Naive thymus-derived CD4-positive, alpha-beta T cell (primary cell): ENCODE results near the gene CLEC11A. TPM values are rescaled to one million over a fixed set of nuclear protein-coding genes. Genes with fewer than 3 reads are reported as not detected.
"Not testable (repeated sequence)": the region's sequence is repeated elsewhere in the genome, so short reads cannot be mapped to it uniquely, and the experiment has no call there.

Experiments used
- ATAC-seq: fragments of 150-1000 bp; cut with Tn5 transposase; 2 replicates; pipeline ENCODE4 v1.10.0; 2021; ENCODE audit warnings: mild to moderate bottlenecking, moderate library complexity
- CTCF ChIA-PET: fragments of 350-600 bp; sonication (Branson Sonifier 250); formaldehyde crosslinking; loops from one replicate; lab custom pipeline; 2021; ENCODE audit warnings: antibody characterized with exemption; lab: Charles Lee
- POLR2A ChIA-PET: fragments of 350-600 bp; sonication (Branson Sonifier 250); formaldehyde crosslinking; loops from one replicate; lab custom pipeline; 2021; ENCODE audit warnings: antibody characterized with exemption, inconsistent platforms; lab: Charles Lee
- DNase-seq, 9 donors: peaks; one replicate each; pipeline versions ENCODE4 v3.0.0 to v3.0.0-alpha.2; 2020 to 2022; ENCODE audit warnings: mixed read lengths in 1 of 9
- H3K27ac ChIP-seq: one replicate; pipeline ENCODE4 v1.7.0; 2013; ENCODE audit warnings: mild to moderate bottlenecking, low read depth, low read length, moderate library complexity
- H3K27me3 ChIP-seq, 2 donors: one replicate each; pipeline ENCODE4 v1.7.0; 2013; ENCODE audit warnings: low read length in 2 of 2, mild to moderate bottlenecking in 2 of 2, moderate library complexity in 2 of 2; ENCODE audit not compliant: control insufficient read depth in 2 of 2, insufficient read depth in 2 of 2
- H3K36me3 ChIP-seq, 3 experiments: 1 replicate in 2 of 3; 2 replicates in 1 of 3; pipeline ENCODE4 v1.7.0; 2013; ENCODE audit warnings: low read length in 3 of 3, mild to moderate bottlenecking in 3 of 3, moderate library complexity in 1 of 3; ENCODE audit not compliant: insufficient read depth in 3 of 3, control insufficient read depth in 2 of 3
- H3K4me1 ChIP-seq, 2 donors: one replicate each; pipeline ENCODE4 v1.7.0; 2013; ENCODE audit warnings: low read length in 2 of 2, mild to moderate bottlenecking in 2 of 2, moderate library complexity in 1 of 2; ENCODE audit not compliant: control insufficient read depth in 2 of 2, insufficient read depth in 2 of 2
- H3K4me3 ChIP-seq: 2 replicates; pipeline ENCODE4 v1.7.0; 2013; ENCODE audit warnings: mild to moderate bottlenecking, low read length
- H3K9me3 ChIP-seq, 3 experiments: 1 replicate in 2 of 3; 2 replicates in 1 of 3; pipeline ENCODE4 v1.7.0; 2013; ENCODE audit warnings: low read length in 3 of 3; ENCODE audit not compliant: control insufficient read depth in 2 of 3
- H3K27ac Mint-ChIP-seq, 9 donors: one replicate each; pipeline ENCODE4 v1.8.0; 2020 to 2022; ENCODE audit warnings: mixed read lengths in 9 of 9, mild to moderate bottlenecking in 8 of 9, moderate library complexity in 5 of 9, inconsistent platforms in 2 of 9
- H3K27me3 Mint-ChIP-seq, 5 donors: one replicate each; pipeline ENCODE4 v1.8.0; 2021 to 2022; ENCODE audit warnings: mixed read lengths in 5 of 5, mild to moderate bottlenecking in 1 of 5
- H3K36me3 Mint-ChIP-seq, 5 donors: one replicate each; pipeline ENCODE4 v1.8.0; 2020 to 2022; ENCODE audit warnings: mixed read lengths in 5 of 5, mild to moderate bottlenecking in 3 of 5, inconsistent platforms in 1 of 5
- H3K4me1 Mint-ChIP-seq, 7 donors: one replicate each; pipeline ENCODE4 v1.8.0; 2020 to 2022; ENCODE audit warnings: mixed read lengths in 7 of 7, mild to moderate bottlenecking in 3 of 7, inconsistent platforms in 1 of 7
- H3K4me3 Mint-ChIP-seq, 10 donors: one replicate each; pipeline ENCODE4 v1.8.0; 2020 to 2022; ENCODE audit warnings: mild to moderate bottlenecking in 10 of 10, mixed read lengths in 10 of 10, moderate library complexity in 6 of 10, inconsistent platforms in 2 of 10
- H3K9me3 Mint-ChIP-seq, 11 donors: one replicate each; pipeline ENCODE4 v1.8.0; 2020 to 2022; ENCODE audit warnings: mixed read lengths in 11 of 11, mild to moderate bottlenecking in 4 of 11, inconsistent platforms in 1 of 11, moderate library complexity in 1 of 11
- intact Hi-C, 2 donors: fragments of 100-400 bp; cut with micrococcal nuclease; formaldehyde crosslinking; loops; one replicate each; pipeline ENCODE4 v1.15.1; 2023
- polyA plus RNA-seq, 2 donors: library from polyadenylated mRNA; unstranded; fragments of 300-500 nt; fragmentation: Illumina TruSeq; gene quantifications; one replicate each; pipeline ENCODE4 v1.2.3, GENCODE V29; 2021
- total RNA-seq, 6 experiments: library from RNA in 5 of 6; stranded (reverse) in 5 of 6; gene quantifications; 1 replicate in 5 of 6; 2 replicates in 1 of 6; pipeline ENCODE4 v1.2.3 and lab custom pipeline; 2021 to 2026

CLEC11A gene
- total and polyA plus RNA-seq, 7 experiments from 2014 or later, result 0.36 to 6.4 (median 3.1) TPM

- Histone ChIP-seq H3K4me3 (no peak overlapping the region), H3K27ac (no peak overlapping the region), H3K36me3 (no peaks in the 10 kb centered on the region), H3K9me3 (no peaks in the 10 kb centered on the region), H3K4me1 (no peaks in the 10 kb centered on the region), H3K27me3 (no peaks in the 10 kb centered on the region)
- Mint-ChIP-seq H3K27me3 (peaks cover 23 to 67% (median 52%) of the 10 kb centered on the region in 5 donors), H3K36me3 (no peaks in the 10 kb centered on the region), H3K4me1 (no peaks in the 10 kb centered on the region), H3K9me3 (peaks cover 0 to 4% (median 0%) of the 10 kb centered on the region in 11 donors), H3K4me3 (no peak overlapping the region), H3K27ac (no peak overlapping the region)
- DNase-seq, result no peak
- ChIA-PET CTCF (interaction anchor here (0.6 kb wide), 1 partner anchor 15 kb away, joined by 3 read pairs; no protein-coding TSS in a partner anchor), POLR2A (no interaction called here)
- no peak for ATAC-seq
- intact Hi-C loops, result no loop called here
These were observed 16.8 kb downstream of the CLEC11A start for GRCh38 chr19:50739914-50740426.

- Histone ChIP-seq H3K36me3 (no peaks in the 10 kb centered on the region), H3K4me1 (no peaks in the 10 kb centered on the region), H3K27me3 (no peaks in the 10 kb centered on the region), H3K9me3 (no peaks in the 10 kb centered on the region), H3K27ac (no peak overlapping the region), H3K4me3 (no peak overlapping the region)
- no peaks in the 10 kb centered on the region for H3K4me1 Mint-ChIP-seq
- CTCF ChIA-PET, result no interaction called here
- H3K4me3 Mint-ChIP-seq, result no peak overlapping the region
- no peaks in the 10 kb centered on the region for H3K36me3 Mint-ChIP-seq
- H3K27ac Mint-ChIP-seq, result no peak overlapping the region
- ATAC-seq (no peak), DNase-seq (no peak)
- POLR2A ChIA-PET, result no interaction called here
- intact Hi-C loops, result no loop called here
- peaks cover 0 to 5% (median 0%) of the 10 kb centered on the region in 11 donors for H3K9me3 Mint-ChIP-seq
- peaks cover 20 to 71% (median 43%) of the 10 kb centered on the region in 5 donors for H3K27me3 Mint-ChIP-seq
These were observed 18.2 kb downstream of the CLEC11A start for GRCh38 chr19:50741179-50741933.

DNA sequence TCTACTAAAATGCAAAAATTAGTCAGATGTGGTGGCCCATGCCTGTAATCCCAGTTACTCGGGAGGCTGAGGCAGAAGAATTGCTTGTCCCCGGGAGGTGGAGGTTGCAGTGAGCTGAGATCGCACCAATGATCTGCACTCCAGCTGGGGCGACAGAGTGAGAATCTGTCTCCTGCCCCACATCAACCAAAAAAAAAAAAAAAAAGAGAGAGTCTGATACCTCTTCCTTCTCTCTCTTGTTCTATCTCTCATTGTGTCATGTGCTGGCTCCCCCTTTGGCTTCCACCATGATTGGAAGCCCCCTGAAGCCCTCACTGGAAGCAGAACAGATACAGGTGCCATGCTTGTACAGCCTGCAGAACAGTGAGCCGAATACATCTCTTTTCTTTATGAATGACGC is 20.4 kb downstream of the CLEC11A start:
- H3K4me1 ChIP-seq, result no peaks in the 10 kb centered on the region
- intact Hi-C loops, result no loop called here
- H3K27ac Mint-ChIP-seq, result no peak overlapping the region
- ChIA-PET POLR2A (no interaction called here), CTCF (no interaction called here)
- H3K4me3 ChIP-seq, result no peak overlapping the region
- no peaks in the 10 kb centered on the region for H3K4me1 Mint-ChIP-seq
- no peak overlapping the region for H3K4me3 Mint-ChIP-seq
- no peaks in the 10 kb centered on the region for H3K9me3 ChIP-seq
- peaks cover 16 to 61% (median 33%) of the 10 kb centered on the region in 5 donors for H3K27me3 Mint-ChIP-seq
- no peak overlapping the region for H3K27ac ChIP-seq
- no peaks in the 10 kb centered on the region for H3K27me3 ChIP-seq
- no peaks in the 10 kb centered on the region for H3K36me3 ChIP-seq
- DNase-seq (no peak), ATAC-seq (no peak)
- H3K9me3 Mint-ChIP-seq, result peaks cover 0 to 5% (median 0%) of the 10 kb centered on the region in 11 donors
- H3K36me3 Mint-ChIP-seq, result no peaks in the 10 kb centered on the region

DNA sequence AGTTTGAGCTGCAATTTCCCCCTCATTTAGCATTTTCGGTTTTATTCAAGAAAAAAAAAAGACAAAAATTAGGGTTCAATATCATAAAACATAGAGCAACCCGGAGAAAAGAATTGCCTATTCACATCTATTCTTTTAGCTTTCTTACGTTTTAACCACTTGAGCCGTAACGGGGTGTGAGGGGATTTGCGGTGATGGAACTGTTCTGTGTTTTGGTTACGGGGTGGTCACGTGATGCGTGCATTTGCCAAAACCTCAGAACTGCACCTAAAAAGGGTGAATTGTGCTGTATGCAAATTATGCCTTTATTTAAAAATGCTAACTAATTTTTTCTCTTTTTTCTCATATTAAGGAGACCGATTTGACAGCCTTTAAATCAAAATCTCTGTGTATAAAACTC is 22.1 kb downstream of the CLEC11A start:
- H3K9me3 Mint-ChIP-seq, result peaks cover 0 to 2% (median 0%) of the 10 kb centered on the region in 11 donors
- no peak overlapping the region for H3K27ac Mint-ChIP-seq
- no peaks in the 10 kb centered on the region for H3K36me3 Mint-ChIP-seq
- intact Hi-C loops, result no loop called here
- CTCF ChIA-PET, result no interaction called here
- no peak overlapping the region for H3K4me3 Mint-ChIP-seq
- ATAC-seq (no peak), DNase-seq (no peak)
- no peak overlapping the region for H3K4me3 ChIP-seq
- no peaks in the 10 kb centered on the region for H3K27me3 ChIP-seq
- H3K27ac ChIP-seq, result no peak overlapping the region
- no peaks in the 10 kb centered on the region for H3K4me1 Mint-ChIP-seq
- POLR2A ChIA-PET, result no interaction called here
- no peaks in the 10 kb centered on the region for H3K4me1 ChIP-seq
- H3K9me3 ChIP-seq, result no peaks in the 10 kb centered on the region
- H3K36me3 ChIP-seq, result no peaks in the 10 kb centered on the region
- peaks cover 7 to 50% (median 19%) of the 10 kb centered on the region in 5 donors for H3K27me3 Mint-ChIP-seq

- H3K27me3 Mint-ChIP-seq, result peaks cover 0 to 36% (median 12%) of the 10 kb centered on the region in 5 donors
- POLR2A ChIA-PET, DNase-seq, H3K4me3 Mint-ChIP-seq, H3K27me3 ChIP-seq, H3K27ac Mint-ChIP-seq, H3K4me1 Mint-ChIP-seq, H3K9me3 Mint-ChIP-seq, H3K9me3 ChIP-seq, H3K36me3 ChIP-seq, H3K4me3 ChIP-seq, H3K4me1 ChIP-seq, H3K36me3 Mint-ChIP-seq, ATAC-seq, CTCF ChIA-PET, intact Hi-C loops, H3K27ac ChIP-seq: not testable (repeated sequence)
These were observed 24.0 kb downstream of the CLEC11A start for GRCh38 chr19:50747141-50747540.

- ATAC-seq, result no peak
- Mint-ChIP-seq H3K9me3 (peaks cover 0 to 2% (median 0%) of the 10 kb centered on the region in 11 donors), H3K36me3 (no peaks in the 10 kb centered on the region), H3K27ac (no peak overlapping the region), H3K4me3 (no peak overlapping the region), H3K4me1 (no peaks in the 10 kb centered on the region), H3K27me3 (peaks cover 0 to 36% (median 10%) of the 10 kb centered on the region in 5 donors)
- CTCF ChIA-PET, result no interaction called here
- Histone ChIP-seq H3K4me3 (no peak overlapping the region), H3K36me3 (no peaks in the 10 kb centered on the region), H3K9me3 (no peaks in the 10 kb centered on the region), H3K27me3 (no peaks in the 10 kb centered on the region), H3K4me1 (no peaks in the 10 kb centered on the region), H3K27ac (no peak overlapping the region)
- POLR2A ChIA-PET, result no interaction called here
- intact Hi-C loops, result no loop called here
- DNase-seq, result no peak
These were observed 26.3 kb downstream of the CLEC11A start for GRCh38 chr19:50749490-50749889.

- H3K9me3 Mint-ChIP-seq, result peaks cover 0 to 2% (median 0%) of the 10 kb centered on the region in 11 donors
- H3K36me3 Mint-ChIP-seq, result no peaks in the 10 kb centered on the region
- Histone ChIP-seq H3K27me3 (no peaks in the 10 kb centered on the region), H3K27ac (no peak overlapping the region), H3K4me1 (no peaks in the 10 kb centered on the region), H3K36me3 (no peaks in the 10 kb centered on the region), H3K9me3 (no peaks in the 10 kb centered on the region), H3K4me3 (no peak overlapping the region)
- ChIA-PET POLR2A (no interaction called here), CTCF (no interaction called here)
- DNase-seq (no peak), ATAC-seq (no peak)
- intact Hi-C loops, result no loop called here
- no peak overlapping the region for H3K4me3 Mint-ChIP-seq
- no peaks in the 10 kb centered on the region for H3K4me1 Mint-ChIP-seq
- H3K27ac Mint-ChIP-seq, result no peak overlapping the region
- H3K27me3 Mint-ChIP-seq, result peaks cover 0 to 30% (median 12%) of the 10 kb centered on the region in 5 donors
These were observed 26.8 kb downstream of the CLEC11A start for GRCh38 chr19:50750010-50750409.
